Parathyroid adenoma (tissue), 2 donors: ENCODE results near the gene USP2.

Source experiments
- H2AFZ ChIP-seq: fragments of 300-600 bp; sonication (generic); one replicate; pipeline ENCODE4 v1.7.0; 2017; ENCODE audit warnings: antibody characterized with exemption, mild to moderate bottlenecking
- H3K27ac ChIP-seq: fragments of 300-600 bp; sonication (generic); one replicate; pipeline ENCODE4 v1.7.0; 2017
- H3K27me3 ChIP-seq: fragments of 300-600 bp; sonication (generic); one replicate; pipeline ENCODE4 v1.7.0; 2017; ENCODE audit warnings: low read length; ENCODE audit not compliant: control insufficient read depth, insufficient read depth
- H3K36me3 ChIP-seq: fragments of 300-600 bp; sonication (generic); one replicate; pipeline ENCODE4 v1.7.0; 2017; ENCODE audit warnings: low read length; ENCODE audit not compliant: control insufficient read depth, insufficient read depth
- H3K4me1 ChIP-seq: fragments of 300-600 bp; sonication (generic); one replicate; pipeline ENCODE4 v1.7.0; 2017; ENCODE audit warnings: control low read depth
- H3K4me2 ChIP-seq: fragments of 300-600 bp; sonication (generic); one replicate; pipeline ENCODE4 v1.7.0; 2017; ENCODE audit warnings: low read length
- H3K4me3 ChIP-seq: fragments of 300-600 bp; sonication (generic); one replicate; pipeline ENCODE4 v1.7.0; 2017; ENCODE audit warnings: low read depth, low read length
- H3K79me2 ChIP-seq: fragments of 300-600 bp; sonication (generic); one replicate; pipeline ENCODE4 v1.7.0; 2017; ENCODE audit warnings: control low read depth
- H3K9ac ChIP-seq: fragments of 300-600 bp; sonication (generic); one replicate; pipeline ENCODE4 v1.7.0; 2017; ENCODE audit warnings: mild to moderate bottlenecking
- H3K9me3 ChIP-seq: fragments of 300-600 bp; sonication (generic); one replicate; pipeline ENCODE4 v1.7.0; 2017; ENCODE audit warnings: low read length; ENCODE audit not compliant: control insufficient read depth
- TF ChIP-seq, protein P1 (sequence below): fragments of 300-600 bp; sonication (generic); IDR thresholded peaks from one replicate; pipeline ENCODE4 v1.7.0; 2017; ENCODE audit warnings: antibody characterized with exemption, mild to moderate bottlenecking
- donor health status: primary hyperparathyroidism.

The USP2 gene

DNA sequence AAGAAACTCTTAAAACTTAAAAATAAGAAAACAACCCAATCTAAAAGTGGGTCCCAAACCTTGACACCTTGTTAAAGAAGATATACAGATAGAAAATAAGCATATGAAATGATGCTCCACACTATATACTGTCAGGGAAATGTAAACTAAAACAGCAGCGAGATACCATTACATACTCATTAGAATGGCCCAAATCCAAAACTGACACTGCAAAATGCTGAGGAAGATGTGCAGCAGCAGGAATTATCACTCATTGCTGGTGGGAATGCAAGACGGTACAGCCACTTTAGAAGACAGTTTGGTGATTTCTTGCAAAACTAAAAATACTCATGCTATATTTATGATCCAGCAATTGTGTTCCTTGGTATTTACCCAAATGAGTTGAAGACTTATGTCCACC lies 52.2 kb downstream of the USP2 start:
- TF ChIP-seq, protein P1, sequence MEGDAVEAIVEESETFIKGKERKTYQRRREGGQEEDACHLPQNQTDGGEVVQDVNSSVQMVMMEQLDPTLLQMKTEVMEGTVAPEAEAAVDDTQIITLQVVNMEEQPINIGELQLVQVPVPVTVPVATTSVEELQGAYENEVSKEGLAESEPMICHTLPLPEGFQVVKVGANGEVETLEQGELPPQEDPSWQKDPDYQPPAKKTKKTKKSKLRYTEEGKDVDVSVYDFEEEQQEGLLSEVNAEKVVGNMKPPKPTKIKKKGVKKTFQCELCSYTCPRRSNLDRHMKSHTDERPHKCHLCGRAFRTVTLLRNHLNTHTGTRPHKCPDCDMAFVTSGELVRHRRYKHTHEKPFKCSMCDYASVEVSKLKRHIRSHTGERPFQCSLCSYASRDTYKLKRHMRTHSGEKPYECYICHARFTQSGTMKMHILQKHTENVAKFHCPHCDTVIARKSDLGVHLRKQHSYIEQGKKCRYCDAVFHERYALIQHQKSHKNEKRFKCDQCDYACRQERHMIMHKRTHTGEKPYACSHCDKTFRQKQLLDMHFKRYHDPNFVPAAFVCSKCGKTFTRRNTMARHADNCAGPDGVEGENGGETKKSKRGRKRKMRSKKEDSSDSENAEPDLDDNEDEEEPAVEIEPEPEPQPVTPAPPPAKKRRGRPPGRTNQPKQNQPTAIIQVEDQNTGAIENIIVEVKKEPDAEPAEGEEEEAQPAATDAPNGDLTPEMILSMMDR, result no peak
- Histone ChIP-seq H3K4me3 (no peak overlapping the region), H3K36me3 (no peaks in the 10 kb centered on the region), H3K27me3 (no peaks in the 10 kb centered on the region), H2AFZ (no peak overlapping the region), H3K4me2 (no peak overlapping the region), H3K27ac (no peak overlapping the region), H3K79me2 (no peaks in the 10 kb centered on the region), H3K9me3 (no peaks in the 10 kb centered on the region), H3K9ac (no peak overlapping the region), H3K4me1 (no peaks in the 10 kb centered on the region)

DNA sequence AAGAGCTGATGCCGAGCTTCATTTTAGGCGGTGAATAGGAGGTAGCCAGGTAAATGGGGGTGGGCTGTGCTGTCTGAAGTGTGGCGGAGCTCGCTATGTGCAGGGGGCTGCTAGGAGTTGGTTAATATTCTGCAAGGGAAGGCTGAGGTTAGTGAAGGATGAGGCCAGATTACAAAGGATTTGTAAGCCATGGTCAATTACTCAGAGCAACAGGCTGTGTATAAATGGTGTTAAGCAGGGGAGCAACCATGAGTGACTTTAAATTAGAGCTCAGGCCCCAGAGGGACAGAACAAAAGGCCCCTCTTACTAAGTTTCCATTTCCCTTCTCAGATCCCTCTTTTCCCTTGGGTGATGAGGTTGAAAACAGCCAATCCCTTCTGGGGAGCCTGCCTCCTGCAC lies 57.3 kb downstream of the USP2 start:
- no peak overlapping the region for H3K4me2 ChIP-seq
- no peak overlapping the region for H2AFZ ChIP-seq
- TF ChIP-seq, protein P1, result no peak
- H3K9me3 ChIP-seq, result no peaks in the 10 kb centered on the region
- H3K27me3 ChIP-seq, result no peaks in the 10 kb centered on the region
- H3K27ac ChIP-seq, result no peak overlapping the region
- H3K4me1 ChIP-seq, result peaks cover 4% of the 10 kb centered on the region
- no peak overlapping the region for H3K9ac ChIP-seq
- H3K79me2 ChIP-seq, result no peaks in the 10 kb centered on the region
- no peak overlapping the region for H3K4me3 ChIP-seq
- H3K36me3 ChIP-seq, result no peaks in the 10 kb centered on the region

DNA sequence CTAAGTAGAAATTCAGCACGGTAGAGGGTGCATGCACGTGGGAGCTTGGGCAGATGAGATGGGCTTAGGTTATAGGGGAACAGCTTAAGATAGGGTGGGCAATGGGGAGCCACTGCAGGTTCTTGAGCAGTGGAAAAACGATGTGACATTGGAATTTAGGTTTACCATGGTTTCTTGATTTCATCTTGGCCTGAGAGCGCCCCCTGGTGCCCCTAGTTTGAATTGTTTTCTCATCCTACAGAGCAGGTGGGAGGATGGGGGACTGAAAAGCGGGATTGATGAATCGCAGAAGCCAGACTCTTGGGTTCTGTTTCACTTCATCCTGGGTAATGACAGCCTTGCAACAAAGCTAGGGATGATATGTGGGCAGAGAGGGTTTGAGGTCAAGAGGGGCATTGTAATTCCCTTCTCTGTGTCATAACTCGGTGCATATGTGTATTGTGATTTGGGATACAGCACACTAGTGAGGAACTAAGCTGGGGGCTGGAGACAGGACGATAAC lies 57.9 kb downstream of the USP2 start:
- H3K9ac ChIP-seq, result no peak overlapping the region
- H2AFZ ChIP-seq, result no peak overlapping the region
- no peaks in the 10 kb centered on the region for H3K36me3 ChIP-seq
- TF ChIP-seq, protein P1, result peak; percentile 52
- H3K27ac ChIP-seq, result no peak overlapping the region
- no peaks in the 10 kb centered on the region for H3K9me3 ChIP-seq
- no peaks in the 10 kb centered on the region for H3K27me3 ChIP-seq
- H3K4me2 ChIP-seq, result no peak overlapping the region
- no peaks in the 10 kb centered on the region for H3K79me2 ChIP-seq
- H3K4me3 ChIP-seq, result no peak overlapping the region
- H3K4me1 ChIP-seq, result peaks cover 4% of the 10 kb centered on the region

DNA sequence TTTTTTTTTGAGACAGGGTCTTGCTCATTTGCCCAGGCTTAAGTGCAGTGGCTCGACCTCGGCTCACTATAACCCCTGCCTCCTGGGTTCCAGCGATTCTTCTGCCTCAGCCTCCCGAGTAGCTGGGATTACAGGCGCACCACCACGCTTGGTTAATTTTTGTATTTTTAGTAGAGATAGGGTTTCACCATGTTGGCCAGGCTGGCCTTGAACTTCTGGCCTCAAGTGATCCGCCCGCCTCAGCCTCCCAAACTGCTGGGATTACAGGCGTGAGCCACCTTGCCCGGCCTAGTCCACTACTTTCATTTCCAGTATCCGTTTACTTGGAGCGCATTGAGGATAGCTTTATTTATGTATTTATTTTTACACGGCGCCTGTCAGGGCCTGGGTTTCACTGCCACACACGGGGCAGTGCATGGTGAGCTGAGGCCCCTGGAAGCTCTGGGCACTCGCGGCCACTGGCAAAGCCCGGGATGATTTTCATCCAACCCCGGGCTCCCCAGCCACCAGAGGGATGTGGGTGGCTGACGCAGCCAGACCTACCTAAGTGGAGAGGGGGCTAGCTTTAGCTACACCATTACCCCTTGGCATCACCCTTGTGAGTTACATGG lies 58.5 kb downstream of the USP2 start:
- TF ChIP-seq, protein P1, result no peak
- peaks cover 4% of the 10 kb centered on the region for H3K4me1 ChIP-seq

DNA sequence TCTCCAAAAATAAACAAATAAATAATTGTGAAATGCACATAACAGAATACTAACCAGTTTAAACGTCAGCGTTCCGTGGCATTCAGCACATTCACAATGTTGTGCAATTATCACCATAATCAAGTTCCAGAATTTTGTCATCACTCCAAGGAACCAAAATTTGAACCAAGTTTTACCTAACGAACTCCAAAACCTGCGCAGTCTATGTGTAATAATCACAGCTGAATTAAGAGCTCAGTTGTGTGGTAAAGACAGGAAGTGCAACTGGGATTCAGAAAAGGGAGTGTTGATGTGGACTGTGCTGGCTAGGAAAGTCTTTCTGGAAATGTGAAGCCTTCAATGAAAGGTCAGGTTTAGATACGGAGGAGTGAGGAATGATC lies 59.1 kb downstream of the USP2 start:
- Histone ChIP-seq H3K9ac (no peak overlapping the region), H2AFZ (no peak overlapping the region), H3K9me3 (no peaks in the 10 kb centered on the region), H3K27me3 (no peaks in the 10 kb centered on the region), H3K4me3 (no peak overlapping the region), H3K4me1 (peaks cover 4% of the 10 kb centered on the region), H3K36me3 (no peaks in the 10 kb centered on the region), H3K79me2 (no peaks in the 10 kb centered on the region), H3K27ac (no peak overlapping the region), H3K4me2 (no peak overlapping the region)
- TF ChIP-seq, protein P1, result no peak

More for the DNA sequence above, 58.5 kb downstream of the USP2 start:
- Histone ChIP-seq H3K36me3 (no peaks in the 10 kb centered on the region), H3K27me3 (no peaks in the 10 kb centered on the region), H3K4me3 (no peak overlapping the region), H3K9me3 (no peaks in the 10 kb centered on the region), H3K9ac (no peak overlapping the region), H3K4me2 (no peak overlapping the region), H3K27ac (no peak overlapping the region), H2AFZ (no peak overlapping the region), H3K79me2 (no peaks in the 10 kb centered on the region)
